ENCODE results near the gene PIBF1.

The PIBF1 gene

DNA sequence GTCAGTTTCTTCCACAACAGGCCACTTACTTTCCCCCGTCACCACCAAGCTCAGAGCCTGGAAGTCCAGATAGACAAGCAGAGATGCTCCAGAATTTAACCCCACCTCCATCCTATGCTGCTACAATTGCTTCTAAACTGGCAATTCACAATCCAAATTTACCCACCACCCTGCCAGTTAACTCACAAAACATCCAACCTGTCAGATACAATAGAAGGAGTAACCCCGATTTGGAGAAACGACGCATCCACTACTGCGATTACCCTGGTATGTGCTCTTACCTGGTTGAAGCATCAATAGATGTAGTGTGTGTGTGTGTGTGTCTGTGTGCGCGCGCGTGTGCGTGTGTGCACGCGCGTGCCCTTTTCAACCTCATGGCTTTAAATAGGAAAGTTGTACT, 280.5 kb downstream of the PIBF1 start:
- DNase-seq (ENCODE audit: low spot score): no peak
- TF ChIP-seq, protein P1, sequence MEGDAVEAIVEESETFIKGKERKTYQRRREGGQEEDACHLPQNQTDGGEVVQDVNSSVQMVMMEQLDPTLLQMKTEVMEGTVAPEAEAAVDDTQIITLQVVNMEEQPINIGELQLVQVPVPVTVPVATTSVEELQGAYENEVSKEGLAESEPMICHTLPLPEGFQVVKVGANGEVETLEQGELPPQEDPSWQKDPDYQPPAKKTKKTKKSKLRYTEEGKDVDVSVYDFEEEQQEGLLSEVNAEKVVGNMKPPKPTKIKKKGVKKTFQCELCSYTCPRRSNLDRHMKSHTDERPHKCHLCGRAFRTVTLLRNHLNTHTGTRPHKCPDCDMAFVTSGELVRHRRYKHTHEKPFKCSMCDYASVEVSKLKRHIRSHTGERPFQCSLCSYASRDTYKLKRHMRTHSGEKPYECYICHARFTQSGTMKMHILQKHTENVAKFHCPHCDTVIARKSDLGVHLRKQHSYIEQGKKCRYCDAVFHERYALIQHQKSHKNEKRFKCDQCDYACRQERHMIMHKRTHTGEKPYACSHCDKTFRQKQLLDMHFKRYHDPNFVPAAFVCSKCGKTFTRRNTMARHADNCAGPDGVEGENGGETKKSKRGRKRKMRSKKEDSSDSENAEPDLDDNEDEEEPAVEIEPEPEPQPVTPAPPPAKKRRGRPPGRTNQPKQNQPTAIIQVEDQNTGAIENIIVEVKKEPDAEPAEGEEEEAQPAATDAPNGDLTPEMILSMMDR (conservative IDR thresholded peaks at IDR 0.05; ENCODE audit: low read depth): no peak
- H3K27ac ChIP-seq: peak overlapping the region; percentile 81
- POLR2A ChIA-PET (ENCODE audit: low non-redundant PET): interaction anchor here (0.5 to 0.6 kb wide), 2 partner anchors 271 to 299 kb away, joined by 3 to 5 read pairs; no protein-coding TSS in a partner anchor
- CTCF ChIA-PET: interaction anchor here (0.6 kb wide), 1 partner anchor 403 kb away, joined by 3 read pairs; no protein-coding TSS in a partner anchor

DNA sequence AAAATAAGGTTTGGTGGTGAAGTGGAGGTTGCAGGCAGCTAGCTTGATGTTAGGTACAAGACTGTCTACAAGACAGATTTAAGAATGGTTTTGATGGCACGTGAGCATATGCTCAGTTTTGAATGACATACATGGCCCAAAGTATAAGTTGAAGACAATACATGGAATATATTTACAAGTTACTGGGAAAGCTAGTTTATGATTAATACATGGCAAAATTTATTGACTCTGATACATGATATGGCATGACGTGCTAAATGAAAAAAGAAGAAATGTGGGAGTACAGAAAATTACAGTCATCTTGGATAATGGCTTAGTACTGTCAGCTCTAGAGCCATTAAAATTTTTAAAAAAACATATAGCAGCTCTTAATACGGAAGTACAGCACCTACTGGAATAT, 281.2 kb downstream of the PIBF1 start:
- CTCF ChIA-PET: interaction anchor here (0.6 to 0.9 kb wide), 2 partner anchors 133 to 402 kb away, joined by 3 read pairs; no protein-coding TSS in a partner anchor
- TF ChIP-seq, protein P1 (conservative IDR thresholded peaks at IDR 0.05; ENCODE audit: low read depth): no peak
- no peak for DNase-seq (ENCODE audit: low spot score)
- no peak overlapping the region for H3K27ac ChIP-seq
- POLR2A ChIA-PET (ENCODE audit: low non-redundant PET): interaction anchor here (0.6 kb wide), 1 partner anchor 299 kb away, joined by 3 read pairs; no protein-coding TSS in a partner anchor

DNA sequence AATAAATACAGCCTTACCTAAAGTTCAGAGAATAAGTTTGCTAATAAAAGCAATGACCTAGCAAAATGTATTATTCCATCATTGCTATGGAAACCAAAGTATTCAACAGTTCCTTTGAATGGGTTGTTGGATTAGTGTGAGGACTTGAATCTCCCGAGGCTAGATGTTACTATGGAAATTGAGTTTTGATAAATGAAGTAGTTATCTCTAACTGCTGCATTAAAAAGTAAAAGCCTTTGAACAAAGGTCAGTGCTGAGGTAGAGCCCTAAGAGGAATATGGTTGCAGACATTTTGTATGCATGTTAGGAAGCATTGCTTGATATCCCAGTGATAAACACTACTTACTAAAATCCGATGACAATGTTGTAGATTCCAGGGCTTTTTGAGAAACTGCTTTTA, 283.1 kb downstream of the PIBF1 start:
- ChIA-PET POLR2A (ENCODE audit: low non-redundant PET) (no interaction called here), CTCF (no interaction called here)
- H3K27ac ChIP-seq: no peak overlapping the region
- TF ChIP-seq, protein P1 (conservative IDR thresholded peaks at IDR 0.05; ENCODE audit: low read depth): no peak
- no peak for DNase-seq (ENCODE audit: low spot score)

DNA sequence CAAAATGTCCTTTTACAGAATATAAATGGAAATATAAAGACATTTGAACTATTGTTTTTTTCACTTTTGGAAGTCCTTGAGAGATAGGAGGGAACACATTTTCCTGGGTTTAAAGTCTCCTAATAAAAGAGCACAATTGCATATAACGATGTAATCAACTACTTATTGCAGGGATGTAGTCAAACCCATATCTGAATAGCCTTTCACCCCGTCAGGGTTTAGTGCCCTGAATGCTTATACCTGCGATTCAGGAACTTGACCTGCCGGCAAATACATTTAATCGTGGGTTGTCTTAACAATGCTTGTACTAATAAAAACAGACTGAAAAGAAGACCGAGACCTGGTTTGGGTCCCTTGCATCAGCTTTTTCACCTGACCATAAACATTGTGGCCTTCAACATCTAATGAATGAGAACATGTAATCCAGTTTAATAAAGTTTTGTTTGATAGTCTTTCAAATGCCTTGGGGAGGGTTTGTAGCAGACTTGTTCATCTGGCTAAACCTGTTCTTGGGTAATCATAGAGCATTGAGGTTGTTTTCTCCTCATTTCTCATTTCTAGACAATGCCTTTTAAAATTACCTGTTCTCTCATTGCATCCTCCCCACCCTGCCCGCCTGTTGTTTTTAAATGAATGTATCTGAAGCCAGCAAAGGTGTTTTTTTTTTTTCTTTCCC, 283.9 kb downstream of the PIBF1 start:
- ChIA-PET CTCF (no interaction called here), POLR2A (ENCODE audit: low non-redundant PET) (interaction anchor here (0.6 to 0.7 kb wide), 3 partner anchors 44 to 358 kb away, joined by 3 to 6 read pairs (median 4); no protein-coding TSS in a partner anchor)

More for the DNA sequence above, 283.9 kb downstream of the PIBF1 start:
- TF ChIP-seq, protein P1 (conservative IDR thresholded peaks at IDR 0.05; ENCODE audit: low read depth): no peak
- DNase-seq (ENCODE audit: low spot score): peak; percentile 44
- no peak overlapping the region for H3K27ac ChIP-seq
